SH-SY5Y (cell line): ENCODE results near the gene APBA3.

Experiments
- GATA2 ChIP-seq: IDR thresholded peaks from 2 replicates; pipeline ENCODE4 v1.6.1; 2011; ENCODE audit warnings: mild to moderate bottlenecking, low read depth, low read length
- GATA3 ChIP-seq: IDR thresholded peaks from 2 replicates; pipeline ENCODE4 v1.6.1; 2011; ENCODE audit warnings: low read depth, mild to moderate bottlenecking, low read length, moderate library complexity

DNA sequence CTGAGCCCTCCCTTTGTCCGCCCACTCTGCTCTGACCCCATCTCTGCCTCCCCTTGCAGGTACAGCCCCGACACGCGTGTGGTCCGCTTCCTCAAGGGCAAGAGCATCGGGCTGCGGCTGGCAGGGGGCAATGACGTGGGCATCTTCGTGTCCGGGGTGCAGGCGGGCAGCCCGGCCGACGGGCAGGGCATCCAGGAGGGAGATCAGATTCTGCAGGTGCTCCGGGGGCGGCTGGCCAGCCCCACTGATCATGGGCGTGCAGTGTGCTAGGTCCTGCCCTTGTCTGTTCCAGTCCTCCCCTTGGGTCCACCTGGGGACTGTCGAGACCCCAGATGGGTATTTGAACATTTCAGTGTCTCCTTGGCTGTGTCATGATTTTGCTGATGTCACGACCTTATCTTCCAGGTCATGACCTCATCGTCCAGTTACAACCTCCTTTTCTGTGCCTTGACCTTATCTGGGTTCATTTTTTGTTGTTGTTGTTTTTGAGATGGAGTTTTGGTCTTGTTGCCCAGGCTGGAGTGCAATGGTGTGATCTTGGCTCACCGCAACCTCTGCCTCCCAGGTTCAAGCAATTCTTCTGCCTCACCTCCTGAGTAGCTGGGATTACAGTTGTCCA lies 25.3 kb downstream of the APBA3 start:
- TF ChIP-seq GATA2 (no peak), GATA3 (no peak)
